HepG2 (cell line): ENCODE measurements around the gene INPP4B.

Experiments used
- TCF7L2 ChIP-seq: IDR thresholded peaks from 2 replicates; pipeline ENCODE4 v1.6.1; 2011; ENCODE audit warnings: mild to moderate bottlenecking, low read depth, low read length, moderate library complexity
- YY1 ChIP-seq: IDR thresholded peaks from 2 replicates; pipeline ENCODE4 v1.6.1; 2011; ENCODE audit warnings: low read length, low read depth, moderate library complexity, mild to moderate bottlenecking; ENCODE audit not compliant: insufficient read depth, insufficient replicate concordance
- ZNF121 ChIP-seq: sonication (generic); formaldehyde crosslinking; IDR thresholded peaks from 2 replicates; pipeline ENCODE4 v1.5.0; 2020; ENCODE audit warnings: mild to moderate bottlenecking, missing genetic modification reagents
- ZNF816 ChIP-seq: sonication (generic); formaldehyde crosslinking; IDR thresholded peaks from 2 replicates; pipeline ENCODE4 v1.8.0; 2022; ENCODE audit warnings: missing genetic modification reagents, mild to moderate bottlenecking, borderline replicate concordance

DNA sequence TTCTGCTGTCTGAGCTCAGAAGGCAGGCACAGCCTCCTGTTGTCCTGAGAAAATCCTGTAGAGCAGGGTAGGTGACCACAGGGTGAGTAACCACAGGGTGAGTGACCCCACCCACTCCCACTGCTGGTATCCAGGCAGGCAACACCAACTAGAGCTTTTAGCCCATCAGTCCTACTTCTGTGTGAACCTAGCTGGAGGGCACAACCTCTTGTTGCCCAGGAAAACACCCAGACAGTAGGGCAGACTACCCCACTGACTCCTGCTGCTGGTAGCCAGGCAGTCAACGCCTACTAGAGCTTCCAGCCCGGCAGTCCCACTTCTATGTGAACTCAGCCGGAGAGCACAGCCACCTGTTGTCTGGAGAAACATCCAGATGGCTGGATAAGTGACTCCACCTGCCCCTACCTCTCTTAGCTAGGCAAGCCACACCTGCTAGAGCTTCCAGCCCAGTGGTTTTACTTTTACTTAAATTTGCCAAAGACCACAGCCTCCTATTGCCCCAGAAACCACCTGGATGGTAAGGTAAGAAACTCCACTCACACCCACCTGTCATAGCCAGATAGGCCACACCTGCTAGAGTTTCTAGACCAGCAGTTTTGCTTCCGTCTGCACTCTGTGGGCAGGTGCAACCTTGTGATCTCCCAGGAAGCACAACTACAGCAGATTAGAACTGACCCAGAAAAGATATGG lies 371.6 kb downstream of the INPP4B start:
- TF ChIP-seq ZNF816 (CRISPR knock-in tag), result no peak
- TF ChIP-seq TCF7L2, result no peak
- no peak for TF ChIP-seq ZNF121 (CRISPR knock-in tag)
- TF ChIP-seq YY1, result no peak
